NCI-H446 (cell line): Measurements from ENCODE around the gene OSBPL10.

Experiments
- DNase-seq, 2 experiments: peaks; one replicate each; lab custom pipeline; 2025; lab: John Stamatoyannopoulos, UW

Gene OSBPL10

GRCh38 chr3:31614162-31614921 is 366.7 kb downstream of the OSBPL10 start:
- DNase-seq: no peak

GRCh38 chr3:31613654-31614053 is 367.4 kb downstream of the OSBPL10 start:
- DNase-seq: no peak

GRCh38 chr3:31613177-31613576 is 367.9 kb downstream of the OSBPL10 start:
- DNase-seq: no peak
